Kidney epithelial cell (primary cell): ENCODE measurements around the gene ARHGAP12. TPM values are rescaled to one million over a fixed set of nuclear protein-coding genes. Genes with fewer than 3 reads are reported as not detected.

Source experiments
- DNase-seq: peaks from one replicate; pipeline ENCODE4 v3.0.0-alpha.2; 2010; ENCODE audit warnings: low read depth
- H3K27me3 ChIP-seq: 2 replicates; pipeline ENCODE4 v1.6.0; 2011; ENCODE audit warnings: low read length; ENCODE audit not compliant: control insufficient read depth, insufficient read depth
- H3K36me3 ChIP-seq: 2 replicates; pipeline ENCODE4 v1.5.1; 2011; ENCODE audit warnings: low read length; ENCODE audit not compliant: control insufficient read depth, insufficient read depth
- H3K4me3 ChIP-seq: 2 replicates; pipeline ENCODE4 v1.5.1; 2011; ENCODE audit warnings: low read depth, mild to moderate bottlenecking, control low read depth, low read length
- total RNA-seq: library from RNA; depleted of rRNA; stranded (reverse); fragments of >200 nt; gene quantifications from 2 replicates; pipeline ENCODE4 v1.2.3, GENCODE V29; 2015
- TF ChIP-seq, protein P1 (sequence below): IDR thresholded peaks from 2 replicates; pipeline ENCODE4 v1.5.1; 2011; ENCODE audit warnings: mild to moderate bottlenecking, moderate library complexity, low read length, control low read depth, inconsistent platforms; ENCODE audit not compliant: insufficient read depth, poor library complexity, severe bottlenecking

Gene ARHGAP12
- total RNA-seq, 1 donor from 2014 or later, result 38.7 TPM

DNA sequence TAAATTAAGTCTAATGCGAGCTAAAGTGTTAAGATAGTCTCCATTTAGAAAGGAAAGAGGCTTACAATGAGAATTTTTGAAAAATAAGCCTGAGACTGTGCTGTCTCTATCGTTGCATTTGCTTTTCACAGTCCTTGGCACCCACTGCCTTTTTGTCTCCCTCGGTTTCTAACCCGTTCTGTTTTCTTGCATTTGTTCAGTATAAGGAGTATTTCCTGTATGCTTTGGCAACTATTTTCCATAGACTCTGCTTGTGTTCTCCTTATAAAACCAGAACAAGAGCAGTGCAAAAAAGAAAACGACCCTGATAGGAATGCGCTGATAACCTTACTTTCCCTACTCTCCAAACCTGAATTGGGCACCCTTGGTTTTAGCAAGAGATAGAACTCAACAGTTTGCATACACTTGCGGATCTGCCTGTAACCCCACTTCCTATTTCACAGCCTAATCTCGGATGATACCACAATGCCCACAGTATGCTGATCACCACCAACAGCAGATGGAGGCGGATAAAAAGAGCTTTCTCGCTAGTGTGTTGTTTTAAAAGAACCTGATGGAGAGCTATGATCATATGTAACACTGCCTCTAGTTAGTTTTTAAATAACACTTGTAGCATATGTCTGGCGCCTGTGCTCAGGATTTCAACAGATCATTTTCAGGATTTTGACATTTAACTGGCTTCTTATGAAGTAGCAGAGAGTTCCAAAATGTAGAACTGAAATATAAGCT, 1.6 kb upstream of the ARHGAP12 start:
- Histone ChIP-seq H3K4me3 (no peak overlapping the region), H3K27me3 (no peaks in the 10 kb centered on the region), H3K36me3 (no peaks in the 10 kb centered on the region)
- TF ChIP-seq, protein P1, sequence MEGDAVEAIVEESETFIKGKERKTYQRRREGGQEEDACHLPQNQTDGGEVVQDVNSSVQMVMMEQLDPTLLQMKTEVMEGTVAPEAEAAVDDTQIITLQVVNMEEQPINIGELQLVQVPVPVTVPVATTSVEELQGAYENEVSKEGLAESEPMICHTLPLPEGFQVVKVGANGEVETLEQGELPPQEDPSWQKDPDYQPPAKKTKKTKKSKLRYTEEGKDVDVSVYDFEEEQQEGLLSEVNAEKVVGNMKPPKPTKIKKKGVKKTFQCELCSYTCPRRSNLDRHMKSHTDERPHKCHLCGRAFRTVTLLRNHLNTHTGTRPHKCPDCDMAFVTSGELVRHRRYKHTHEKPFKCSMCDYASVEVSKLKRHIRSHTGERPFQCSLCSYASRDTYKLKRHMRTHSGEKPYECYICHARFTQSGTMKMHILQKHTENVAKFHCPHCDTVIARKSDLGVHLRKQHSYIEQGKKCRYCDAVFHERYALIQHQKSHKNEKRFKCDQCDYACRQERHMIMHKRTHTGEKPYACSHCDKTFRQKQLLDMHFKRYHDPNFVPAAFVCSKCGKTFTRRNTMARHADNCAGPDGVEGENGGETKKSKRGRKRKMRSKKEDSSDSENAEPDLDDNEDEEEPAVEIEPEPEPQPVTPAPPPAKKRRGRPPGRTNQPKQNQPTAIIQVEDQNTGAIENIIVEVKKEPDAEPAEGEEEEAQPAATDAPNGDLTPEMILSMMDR, result no peak
- no peak for DNase-seq

DNA sequence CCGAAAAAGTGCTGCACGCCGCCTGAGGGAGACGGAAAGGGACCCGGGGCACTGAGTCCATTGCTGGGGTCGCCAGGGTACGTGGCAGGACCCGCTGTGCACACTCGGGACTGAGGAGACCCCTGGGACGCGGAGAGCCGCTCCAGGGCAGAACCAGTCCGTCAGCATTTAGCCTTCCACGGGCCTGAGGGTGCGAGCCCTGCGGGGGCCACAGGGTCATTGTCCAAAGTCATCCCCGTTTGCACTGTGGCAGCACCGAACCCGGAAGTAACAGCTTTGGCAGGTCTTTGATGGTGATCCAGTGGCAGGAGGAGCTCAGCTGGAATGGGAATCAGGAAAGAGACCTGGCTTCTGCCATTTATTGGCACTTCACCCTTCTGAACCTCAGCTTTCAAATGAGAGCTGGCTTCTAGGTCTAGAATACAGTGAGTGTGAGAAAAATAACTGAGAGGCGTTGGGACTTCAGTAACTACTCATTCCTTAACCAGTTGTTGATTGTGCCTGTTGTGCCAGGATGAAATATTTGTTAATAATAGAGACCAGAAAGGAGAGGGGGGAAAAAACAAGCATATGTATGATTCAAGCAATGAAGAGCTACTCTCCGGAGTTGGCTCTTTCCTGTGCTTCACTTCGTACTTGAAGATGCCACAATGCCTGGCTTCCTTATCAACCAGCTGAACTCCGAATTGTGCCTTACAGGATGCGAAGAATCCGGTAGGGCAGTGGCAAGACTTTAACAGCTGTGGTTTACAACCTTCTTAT, 811 bp upstream of the ARHGAP12 start:
- TF ChIP-seq, protein P1, result no peak
- no peak for DNase-seq
- Histone ChIP-seq H3K36me3 (no peaks in the 10 kb centered on the region), H3K4me3 (peak overlapping the region; percentile 91), H3K27me3 (no peaks in the 10 kb centered on the region)

DNA sequence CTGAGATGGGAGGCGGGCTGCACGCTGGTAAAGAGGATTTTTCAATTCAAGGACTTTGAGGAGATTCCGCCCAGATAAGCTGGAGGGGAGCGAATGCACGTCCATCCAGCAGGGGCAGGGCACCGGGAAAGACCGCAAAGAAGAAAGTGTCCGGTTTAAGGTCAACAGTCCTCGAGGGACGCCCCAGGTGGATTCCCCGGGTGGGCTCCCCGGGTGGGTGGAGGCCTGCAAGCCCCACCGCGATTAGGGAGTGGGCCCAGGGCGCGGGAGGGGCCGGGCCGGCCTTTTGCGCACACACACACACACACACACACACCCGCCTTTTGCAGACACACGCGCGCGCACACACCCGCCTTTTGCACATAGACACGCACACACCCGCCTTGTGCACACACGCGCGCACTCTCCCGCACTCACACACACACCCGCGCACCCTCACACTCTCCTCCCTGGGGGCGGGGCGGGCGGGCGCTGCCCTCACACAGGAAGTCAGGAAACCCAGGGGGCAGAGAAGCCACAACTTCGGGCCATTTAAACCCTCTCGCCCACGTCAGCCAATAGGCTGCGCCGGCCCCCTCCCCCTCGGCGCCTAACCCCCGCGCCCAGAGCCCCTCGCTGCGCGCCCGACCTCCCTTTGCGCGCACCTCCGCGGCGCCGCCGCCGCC, 615 bp downstream of the ARHGAP12 start:
- no peak for DNase-seq
- H3K4me3 ChIP-seq, result peak overlapping the region; percentile 91
- TF ChIP-seq, protein P1, result peak; percentile 46
- no peaks in the 10 kb centered on the region for H3K36me3 ChIP-seq
- no peaks in the 10 kb centered on the region for H3K27me3 ChIP-seq

DNA sequence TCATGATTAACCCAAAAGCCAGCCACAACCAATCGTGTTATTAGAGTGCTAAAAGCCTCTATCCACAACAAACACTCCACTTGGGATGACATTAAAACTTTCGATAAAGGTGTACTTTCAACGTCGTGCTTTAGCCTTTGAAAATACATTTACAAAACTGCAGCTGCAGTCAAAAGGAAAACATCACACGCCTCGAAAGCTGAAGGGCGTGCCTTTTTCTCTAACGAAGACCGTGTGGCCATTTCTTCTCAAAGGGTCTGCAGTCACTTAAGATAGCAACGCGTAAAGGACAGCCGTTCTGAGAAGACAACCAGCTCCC, 1.1 kb downstream of the ARHGAP12 start:
- H3K27me3 ChIP-seq, result no peaks in the 10 kb centered on the region
- H3K36me3 ChIP-seq, result no peaks in the 10 kb centered on the region
- DNase-seq, result no peak
- peak overlapping the region; percentile 91 for H3K4me3 ChIP-seq
- TF ChIP-seq, protein P1, result no peak

DNA sequence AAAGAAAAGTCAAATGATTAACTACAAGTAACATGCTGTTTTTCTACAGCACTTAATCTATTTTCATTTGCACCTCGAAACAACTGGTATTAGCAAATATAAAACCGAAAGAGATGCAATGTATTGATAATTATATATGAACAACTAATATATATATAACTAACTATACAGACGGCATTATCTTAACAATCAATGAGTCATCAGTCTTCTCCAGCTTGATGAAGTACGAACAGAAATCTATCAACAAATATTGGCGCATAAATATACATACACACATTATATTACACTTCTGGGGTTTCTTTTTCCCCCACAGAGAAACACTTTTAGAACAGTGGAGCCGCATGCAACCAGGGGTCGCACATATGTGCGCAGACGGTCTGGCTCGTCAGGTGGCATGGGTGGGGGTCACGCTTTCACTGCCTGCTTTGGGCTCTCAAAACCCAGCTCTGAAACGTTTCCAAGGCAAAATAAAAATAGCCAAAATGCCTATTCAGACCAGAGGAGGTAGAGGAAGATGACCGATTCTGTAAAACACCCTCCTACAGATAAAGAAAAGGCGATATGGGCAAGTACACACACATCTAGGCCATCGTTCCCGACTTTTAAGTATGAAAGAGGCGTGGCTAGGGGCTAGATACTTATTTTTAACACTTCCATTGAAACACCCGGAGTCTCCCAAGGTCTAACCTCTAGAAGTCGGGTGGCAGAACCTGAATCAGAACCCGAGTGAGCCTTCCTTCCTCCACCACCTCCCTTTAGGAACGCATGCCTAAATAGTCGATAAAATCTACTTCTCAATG, 1.7 kb downstream of the ARHGAP12 start:
- Histone ChIP-seq H3K27me3 (no peaks in the 10 kb centered on the region), H3K4me3 (peak overlapping the region; percentile 91), H3K36me3 (no peaks in the 10 kb centered on the region)
- no peak for DNase-seq
- TF ChIP-seq, protein P1, result no peak
